ENCODE measurements around the gene WFIKKN1.

WFIKKN1 gene

GRCh38 chr16:674214-674881, 43.6 kb downstream of the WFIKKN1 start:
- no peak for DNase-seq (ENCODE audit: low spot score)

GRCh38 chr16:674968-675883, 44.4 kb downstream of the WFIKKN1 start, which contains the start of gene RHBDL1:
RHBDL1 (plus strand) TSS chr16:675671; CDS start chr16:675791, 120 bp downstream.
- DNase-seq (ENCODE audit: low spot score), result no peak

- DNase-seq (ENCODE audit: low spot score), result no peak
Observed at GRCh38 chr16:675884-676564, 45.2 kb downstream of the WFIKKN1 start.

GRCh38 chr16:676565-676902, 45.7 kb downstream of the WFIKKN1 start:
- DNase-seq (ENCODE audit: low spot score), result no peak

GRCh38 chr16:676913-677312, 46.1 kb downstream of the WFIKKN1 start:
- DNase-seq (ENCODE audit: low spot score), result no peak

- no peak for DNase-seq (ENCODE audit: low spot score)
Observed at GRCh38 chr16:677316-678190, 46.8 kb downstream of the WFIKKN1 start.

- no peak for DNase-seq (ENCODE audit: low spot score)
Observed at GRCh38 chr16:678209-678857, 47.5 kb downstream of the WFIKKN1 start.

- DNase-seq (ENCODE audit: low spot score), result peak; percentile 44
Observed at GRCh38 chr16:678858-679813, 48.4 kb downstream of the WFIKKN1 start.

GRCh38 chr16:679814-680624, 49.2 kb downstream of the WFIKKN1 start, which contains the start of gene STUB1:
STUB1 (plus strand) TSS chr16:680410; CDS start chr16:680526, 116 bp downstream.
- peak; percentile 76 for DNase-seq (ENCODE audit: low spot score)

GRCh38 chr16:680625-680945, 49.8 kb downstream of the WFIKKN1 start:
- DNase-seq (ENCODE audit: low spot score), result no peak

- peak; percentile 32 for DNase-seq (ENCODE audit: low spot score)
Observed at GRCh38 chr16:680967-681745, 50.4 kb downstream of the WFIKKN1 start.

- no peak for DNase-seq (ENCODE audit: low spot score)
Observed at GRCh38 chr16:681746-682427, 51.1 kb downstream of the WFIKKN1 start.

GRCh38 chr16:682493-683395, 52.0 kb downstream of the WFIKKN1 start:
- DNase-seq (ENCODE audit: low spot score), result no peak

GRCh38 chr16:683396-684070, 52.7 kb downstream of the WFIKKN1 start:
- no peak for DNase-seq (ENCODE audit: low spot score)
